Esophagus (tissue), 2 donors: ENCODE results near the gene FAM168B. TPM values are rescaled to one million over a fixed set of nuclear protein-coding genes. Genes with fewer than 3 reads are reported as not detected.
A peak's percentile ranks its signal among the peaks of the same experiment; 100 is the strongest.

ENCODE experiments used
- H3K27ac ChIP-seq, 2 donors: one replicate each; pipeline ENCODE4 v1.5.1; 2013; ENCODE audit warnings: low read depth in 2 of 2, mild to moderate bottlenecking in 2 of 2, inconsistent platforms in 1 of 2, low read length in 1 of 2, moderate library complexity in 1 of 2
- H3K27me3 ChIP-seq, 2 donors: one replicate each; pipeline ENCODE4 v1.6.1; 2013; ENCODE audit warnings: low read length in 2 of 2, control low read depth in 1 of 2, mild to moderate bottlenecking in 1 of 2; ENCODE audit not compliant: insufficient read depth in 2 of 2, control insufficient read depth in 1 of 2
- H3K36me3 ChIP-seq, 2 donors: one replicate each; pipeline ENCODE4 v1.6.1; 2013; ENCODE audit warnings: low read length in 1 of 2; ENCODE audit not compliant: control insufficient read depth in 2 of 2, insufficient read depth in 2 of 2
- H3K4me1 ChIP-seq, 2 donors: one replicate each; pipeline ENCODE4 v1.6.1; 2013; ENCODE audit warnings: low read length in 1 of 2; ENCODE audit not compliant: control insufficient read depth in 2 of 2, insufficient read depth in 2 of 2
- H3K4me3 ChIP-seq, 2 donors: one replicate each; pipeline ENCODE4 v1.5.1; 2013; ENCODE audit warnings: low read length in 2 of 2, mild to moderate bottlenecking in 2 of 2, low read depth in 1 of 2, moderate library complexity in 1 of 2
- H3K9me3 ChIP-seq, 2 donors: one replicate each; pipeline ENCODE4 v1.6.1; 2013; ENCODE audit warnings: mild to moderate bottlenecking in 2 of 2, low read depth in 1 of 2, low read length in 1 of 2, moderate library complexity in 1 of 2; ENCODE audit not compliant: control insufficient read depth in 2 of 2, insufficient read depth in 1 of 2
- WGBS, 2 donors: extraction: QIAGEN DNeasy Blood & Tissue Kit; methylation state at CpG; one replicate each; pipeline ENCODE4 v1.1.7; 2013; 5-methylcytosine and 5-hydroxymethylcytosine counted together
- polyA plus RNA-seq, 2 donors: library from polyadenylated mRNA; stranded (reverse); fragments of 200-250 nt; gene quantifications; one replicate each; pipeline ENCODE4 v1.2.3, GENCODE V29; 2013
- donor health status: healthy with polysubstance abuse.
- donor health status: Bipolar disorder and iron deficiency.

The FAM168B gene
- 10 to 100 TPM; 13.2 to 27.3 TPM for polyA plus RNA-seq

- H3K27ac ChIP-seq, result peak within 1 kb of the TSS; percentile 98 to 99
- WGBS, 2 donors, result 1% methylated on average over 56 to 107 of the region's 107 CpGs
- no peaks in the 10 kb centered on the region for H3K27me3 ChIP-seq
- H3K4me3 ChIP-seq, result peak within 1 kb of the TSS; percentile 76 to 95
- no peaks in the 10 kb centered on the region for H3K36me3 ChIP-seq
- H3K9me3 ChIP-seq, result no peaks in the 10 kb centered on the region
- no peaks in the 10 kb centered on the region for H3K4me1 ChIP-seq
Measured at GRCh38 chr2:131093006-131093695, at the start of gene FAM168B. TSS of gene FAM168B (minus strand) at chr2:131093460. CDS start at chr2:131082646, 10,814 bp downstream.

- peaks cover 11 to 16% of the 10 kb centered on the region in 2 donors for H3K36me3 ChIP-seq
- H3K4me3 ChIP-seq, result no peak overlapping the region
- no peak overlapping the region for H3K27ac ChIP-seq
- no peaks in the 10 kb centered on the region for H3K9me3 ChIP-seq
- 94 to 95% methylated on average over 5 of the region's 5 CpGs for WGBS, 2 donors
- no peaks in the 10 kb centered on the region for H3K27me3 ChIP-seq
- H3K4me1 ChIP-seq, result no peaks in the 10 kb centered on the region
Measured at GRCh38 chr2:131142849-131143248, 49.6 kb upstream of the FAM168B start.

- H3K36me3 ChIP-seq, result peaks cover 8 to 16% of the 10 kb centered on the region in 2 donors
- H3K27ac ChIP-seq, result no peak overlapping the region
- no peaks in the 10 kb centered on the region for H3K4me1 ChIP-seq
- 91 to 95% methylated on average over 2 of the region's 2 CpGs for WGBS, 2 donors
- H3K9me3 ChIP-seq, result no peaks in the 10 kb centered on the region
- H3K4me3 ChIP-seq, result no peak overlapping the region
- no peaks in the 10 kb centered on the region for H3K27me3 ChIP-seq
Measured at GRCh38 chr2:131140581-131140980, 47.3 kb upstream of the FAM168B start.

GRCh38 chr2:131132729-131133128 is 39.5 kb upstream of the FAM168B start:
- peaks cover 2 to 13% of the 10 kb centered on the region in 2 donors for H3K36me3 ChIP-seq
- no peaks in the 10 kb centered on the region for H3K27me3 ChIP-seq
- H3K4me1 ChIP-seq, result no peaks in the 10 kb centered on the region
- H3K27ac ChIP-seq, result no peak overlapping the region
- no peak overlapping the region for H3K4me3 ChIP-seq
- 86 to 88% methylated on average over 8 of the region's 8 CpGs for WGBS, 2 donors
- H3K9me3 ChIP-seq, result no peaks in the 10 kb centered on the region

- no peak overlapping the region for H3K4me3 ChIP-seq
- peaks cover 9 to 19% of the 10 kb centered on the region in 2 donors for H3K36me3 ChIP-seq
- peaks cover 0 to 3% of the 10 kb centered on the region in 2 donors for H3K4me1 ChIP-seq
- WGBS, 2 donors, result 92 to 96% methylated on average over 2 of the region's 2 CpGs
- H3K27me3 ChIP-seq, result no peaks in the 10 kb centered on the region
- H3K9me3 ChIP-seq, result no peaks in the 10 kb centered on the region
- no peak overlapping the region for H3K27ac ChIP-seq
Measured at GRCh38 chr2:131130298-131130596, 37.0 kb upstream of the FAM168B start.

- 95 to 97% methylated on average over 3 of the region's 3 CpGs for WGBS, 2 donors
- Histone ChIP-seq H3K9me3 (no peaks in the 10 kb centered on the region), H3K4me3 (no peak overlapping the region), H3K4me1 (peaks cover 0 to 3% of the 10 kb centered on the region in 2 donors), H3K27ac (no peak overlapping the region), H3K36me3 (peaks cover 9 to 19% of the 10 kb centered on the region in 2 donors), H3K27me3 (no peaks in the 10 kb centered on the region)
Measured at GRCh38 chr2:131127981-131128380, 34.7 kb upstream of the FAM168B start.

- no peak overlapping the region for H3K4me3 ChIP-seq
- no peaks in the 10 kb centered on the region for H3K9me3 ChIP-seq
- H3K27me3 ChIP-seq, result no peaks in the 10 kb centered on the region
- no peak overlapping the region for H3K27ac ChIP-seq
- H3K4me1 ChIP-seq, result peaks cover 0 to 3% of the 10 kb centered on the region in 2 donors
- WGBS, 2 donors, result 90 to 91% methylated on average over 3 of the region's 3 CpGs
- H3K36me3 ChIP-seq, result peaks cover 9 to 17% of the 10 kb centered on the region in 2 donors
Measured at GRCh38 chr2:131127076-131127475, 33.8 kb upstream of the FAM168B start.

- Histone ChIP-seq H3K4me1 (peaks cover 0 to 3% of the 10 kb centered on the region in 2 donors), H3K27me3 (no peaks in the 10 kb centered on the region), H3K4me3 (no peak overlapping the region), H3K9me3 (no peaks in the 10 kb centered on the region), H3K36me3 (peaks cover 9 to 17% of the 10 kb centered on the region in 2 donors), H3K27ac (no peak overlapping the region)
- whole genome bisulfite sequencing, 2 donors, result 92% methylated on average over 5 of the region's 5 CpGs
Measured at GRCh38 chr2:131126436-131126835, 33.2 kb upstream of the FAM168B start.

- H3K9me3 ChIP-seq, result no peaks in the 10 kb centered on the region
- H3K4me1 ChIP-seq, result peaks cover 0 to 3% of the 10 kb centered on the region in 2 donors
- H3K36me3 ChIP-seq, result peaks cover 9 to 12% of the 10 kb centered on the region in 2 donors
- no peak overlapping the region for H3K4me3 ChIP-seq
- 90 to 93% methylated on average over 7 of the region's 7 CpGs for WGBS, 2 donors
- no peak overlapping the region for H3K27ac ChIP-seq
- H3K27me3 ChIP-seq, result no peaks in the 10 kb centered on the region
Measured at GRCh38 chr2:131125195-131125757, 32.0 kb upstream of the FAM168B start.

- H3K4me3 ChIP-seq, result no peak overlapping the region
- no peaks in the 10 kb centered on the region for H3K9me3 ChIP-seq
- peaks cover 9 to 11% of the 10 kb centered on the region in 2 donors for H3K36me3 ChIP-seq
- no peak overlapping the region for H3K27ac ChIP-seq
- no peaks in the 10 kb centered on the region for H3K27me3 ChIP-seq
- peaks cover 0 to 3% of the 10 kb centered on the region in 2 donors for H3K4me1 ChIP-seq
- 95 to 97% methylated on average over 3 of the region's 3 CpGs for WGBS, 2 donors
Measured at GRCh38 chr2:131123192-131123591, 29.9 kb upstream of the FAM168B start.
